Lung (tissue), 12 donors: Measurements from ENCODE around the gene TMEM91. TPM values are rescaled to one million over a fixed set of nuclear protein-coding genes. Genes with fewer than 3 reads are reported as not detected.

Experiments
- ATAC-seq: fragments of 200-7000 bp; cut with Tn5 transposase; one replicate; pipeline ENCODE4 v1.9.1; 2020; ENCODE audit warnings: moderate number of reproducible peaks; ENCODE audit not compliant: insufficient read depth, low FRiP score
- DNase-seq, 3 donors: peaks; one replicate each; pipeline ENCODE4 v3.0.0-alpha.2; 2013 to 2017
- H3K27ac ChIP-seq, 2 donors: one replicate each; pipeline ENCODE4 v1.5.1; 2013; ENCODE audit warnings: mild to moderate bottlenecking in 2 of 2, moderate library complexity in 2 of 2, control low read depth in 1 of 2, inconsistent platforms in 1 of 2, low read depth in 1 of 2, low read length in 1 of 2
- H3K27me3 ChIP-seq, 3 donors: one replicate each; pipeline ENCODE4 v1.5.1; 2013; ENCODE audit warnings: low read length in 2 of 3; ENCODE audit not compliant: control insufficient read depth in 3 of 3, insufficient read depth in 3 of 3
- H3K36me3 ChIP-seq, 4 donors: one replicate each; pipeline ENCODE4 v1.5.1; 2013; ENCODE audit warnings: low read length in 4 of 4, mild to moderate bottlenecking in 1 of 4, moderate library complexity in 1 of 4; ENCODE audit not compliant: control insufficient read depth in 4 of 4, insufficient read depth in 4 of 4
- H3K4me1 ChIP-seq, 5 donors: one replicate each; pipeline ENCODE4 v1.5.1; 2013; ENCODE audit warnings: low read length in 5 of 5, mild to moderate bottlenecking in 2 of 5, moderate library complexity in 1 of 5; ENCODE audit not compliant: control insufficient read depth in 5 of 5, insufficient read depth in 5 of 5
- H3K4me3 ChIP-seq: one replicate; pipeline ENCODE4 v1.5.1; 2013; ENCODE audit warnings: mild to moderate bottlenecking, control low read depth, moderate library complexity
- H3K9ac ChIP-seq, 2 donors: one replicate each; pipeline ENCODE4 v1.5.1; 2013; ENCODE audit warnings: low read length in 2 of 2, control low read depth in 1 of 2; ENCODE audit not compliant: insufficient read depth in 1 of 2
- H3K9me3 ChIP-seq, 4 donors: one replicate each; pipeline ENCODE4 v1.5.1; 2013; ENCODE audit warnings: low read length in 3 of 4, mild to moderate bottlenecking in 1 of 4, moderate library complexity in 1 of 4; ENCODE audit not compliant: control insufficient read depth in 4 of 4, insufficient read depth in 3 of 4
- CTCF ChIP-seq: IDR thresholded peaks from 2 replicates; pipeline ENCODE4 v1.5.1; 2012; ENCODE audit warnings: mild to moderate bottlenecking; ENCODE audit errors: control extremely low read depth, extremely low read depth
- WGBS, 2 donors: extraction: QIAGEN DNeasy Blood & Tissue Kit; methylation state at CpG; one replicate each; pipeline ENCODE4 v1.1.7; 2013; 5-methylcytosine and 5-hydroxymethylcytosine counted together
- polyA plus RNA-seq, 2 donors: library from polyadenylated mRNA; stranded (reverse); fragments of 200-250 nt; gene quantifications; one replicate each; pipeline ENCODE4 v1.2.1, GENCODE V29; 2013
- total RNA-seq, 2 donors: library from RNA; depleted of rRNA in 1 of 2; stranded (reverse); fragments of >200 nt in 1 of 2; gene quantifications; one replicate each; pipeline ENCODE4 v1.2.1, GENCODE V29; 2014 to 2021
- donor health status: control.
- donor health status: control.
- donor health status: Bipolar disorder and iron deficiency.
- donor health status: healthy.
- donor health status: DM: yes; HTN: yes; CAD: no.

The TMEM91 gene
- total and polyA plus RNA-seq, 4 donors = 13.6 to 39.8 (median 17.0) TPM

GRCh38 chr19:41354343-41354953, 21.9 kb upstream of the TMEM91 start:
- Histone ChIP-seq H3K36me3 (no peaks in the 10 kb centered on the region), H3K4me3 (no peak overlapping the region), H3K9ac (peak overlapping the region; percentile 12 to 74), H3K9me3 (peaks cover 0 to 2% (median 0%) of the 10 kb centered on the region in 4 donors), H3K27ac (no peak overlapping the region), H3K4me1 (peaks cover 0 to 32% (median 9%) of the 10 kb centered on the region in 5 donors), H3K27me3 (peaks cover 0 to 15% (median 0%) of the 10 kb centered on the region in 3 donors)
- no peak for ATAC-seq
- TF ChIP-seq CTCF = no peak
- WGBS, 2 donors = 92% methylated on average over 22 to 23 of the region's 23 CpGs
- no peak for DNase-seq

- H3K27me3 ChIP-seq = peaks cover 0 to 15% (median 0%) of the 10 kb centered on the region in 3 donors
- H3K9me3 ChIP-seq = peaks cover 0 to 2% (median 0%) of the 10 kb centered on the region in 4 donors
- no peak for ATAC-seq
- TF ChIP-seq CTCF = no peak
- 82 to 100% methylated on average over 1 of the region's 1 CpG for WGBS, 2 donors
- H3K9ac ChIP-seq = no peak overlapping the region
- no peak for DNase-seq
- no peak overlapping the region for H3K4me3 ChIP-seq
- peak overlapping the region in 1 of 2 donors; percentile 68 for H3K27ac ChIP-seq
- no peaks in the 10 kb centered on the region for H3K36me3 ChIP-seq
- peaks cover 0 to 32% (median 9%) of the 10 kb centered on the region in 5 donors for H3K4me1 ChIP-seq
Measured at GRCh38 chr19:41355035-41355434, 21.3 kb upstream of the TMEM91 start.

GRCh38 chr19:41355802-41356201, 20.5 kb upstream of the TMEM91 start:
- Histone ChIP-seq H3K9me3 (peaks cover 0 to 2% (median 0%) of the 10 kb centered on the region in 4 donors), H3K36me3 (no peaks in the 10 kb centered on the region), H3K27ac (no peak overlapping the region), H3K27me3 (peaks cover 0 to 11% (median 0%) of the 10 kb centered on the region in 3 donors), H3K4me1 (peaks cover 0 to 32% (median 8%) of the 10 kb centered on the region in 5 donors), H3K4me3 (no peak overlapping the region), H3K9ac (no peak overlapping the region)
- no peak for TF ChIP-seq CTCF
- ATAC-seq (no peak), DNase-seq (no peak)
- 54 to 65% methylated on average over 3 of the region's 3 CpGs for WGBS, 2 donors
